Stimulated activated CD4-positive, alpha-beta T cell treated with anti-CD3 and anti-CD28 coated beads, Interleukin-2, amount 100 ng/mL, for 24 hours (primary cell): ENCODE results near the gene KIN.
"Not testable (repeated sequence)": the region's sequence is repeated elsewhere in the genome, so short reads cannot be mapped to it uniquely, and the experiment has no call there.

Experiments used
- DNase-seq, 2 donors: peaks; one replicate each; pipeline ENCODE4 v3.0.0-alpha.2; 2020

The KIN gene

GRCh38 chr10:7787857-7788638 lies at the start of gene KIN, which contains the start of gene ATP5F1C:
TSS of gene KIN (minus strand) at chr10:7787993. CDS start at chr10:7787933, 60 bp downstream.
TSS of gene ATP5F1C (plus strand) at chr10:7788177. CDS start at chr10:7788208, 31 bp downstream.
- DNase-seq, result peak; percentile 97 to 98

- no peak for DNase-seq
These were observed 48.8 kb upstream of the KIN start for GRCh38 chr10:7836571-7836970.

- DNase-seq, result no peak
These were observed 46.5 kb upstream of the KIN start for GRCh38 chr10:7834262-7834661.

- no peak for DNase-seq
These were observed 45.4 kb upstream of the KIN start for GRCh38 chr10:7833210-7833609.

GRCh38 chr10:7832060-7832459 lies 44.3 kb upstream of the KIN start:
- DNase-seq, result no peak

- DNase-seq, result no peak
These were observed 41.6 kb upstream of the KIN start for GRCh38 chr10:7829289-7829834.

- DNase-seq, result no peak
These were observed 39.2 kb upstream of the KIN start for GRCh38 chr10:7826971-7827370.

GRCh38 chr10:7824251-7824650 lies 36.5 kb upstream of the KIN start:
- DNase-seq, result no peak

- peak; percentile 32 to 33 for DNase-seq
These were observed 31.3 kb upstream of the KIN start for GRCh38 chr10:7819121-7819460.

- DNase-seq, result peak; percentile 93 to 95
These were observed 30.7 kb upstream of the KIN start, which contains the start of gene TAF3 for GRCh38 chr10:7818295-7819120. TSS of gene TAF3 (plus strand) at chr10:7818505. CDS start at chr10:7818710, 205 bp downstream.

GRCh38 chr10:7817984-7818294 lies 30.1 kb upstream of the KIN start:
- DNase-seq, result no peak

GRCh38 chr10:7817576-7817975 lies 29.8 kb upstream of the KIN start:
- no peak for DNase-seq

- no peak for DNase-seq
These were observed 25.7 kb upstream of the KIN start for GRCh38 chr10:7813481-7813880.

- DNase-seq, result not testable (repeated sequence)
These were observed 23.9 kb upstream of the KIN start for GRCh38 chr10:7811743-7812142.

GRCh38 chr10:7811000-7811399 lies 23.2 kb upstream of the KIN start:
- no peak for DNase-seq

GRCh38 chr10:7810443-7810842 lies 22.6 kb upstream of the KIN start:
- DNase-seq, result no peak

- no peak for DNase-seq
These were observed 21.0 kb upstream of the KIN start for GRCh38 chr10:7808686-7809267.

GRCh38 chr10:7804741-7805140 lies 16.9 kb upstream of the KIN start:
- no peak for DNase-seq

- no peak for DNase-seq
These were observed 16.4 kb upstream of the KIN start for GRCh38 chr10:7804216-7804615.

GRCh38 chr10:7802606-7803005 lies 14.8 kb upstream of the KIN start:
- no peak for DNase-seq

- no peak for DNase-seq
These were observed 9.8 kb upstream of the KIN start for GRCh38 chr10:7797582-7797981.

GRCh38 chr10:7795605-7796004 lies 7.8 kb upstream of the KIN start:
- DNase-seq, result no peak

- DNase-seq, result no peak
These were observed 6.6 kb upstream of the KIN start for GRCh38 chr10:7794251-7795026.
